Neural progenitor cell (in vitro differentiated cells): Measurements from ENCODE around the gene EEIG2.

Experiments
- EZH2phosphoT487 ChIP-seq: fragments of 200-600 bp; sonication (generic); IDR thresholded peaks from 2 replicates; pipeline ENCODE4 v1.6.1; 2017; ENCODE audit warnings: antibody characterized with exemption
- TF ChIP-seq, protein P1 (sequence below): fragments of 200-600 bp; sonication (generic); IDR thresholded peaks from 2 replicates; pipeline ENCODE4 v1.5.1; 2017; ENCODE audit warnings: antibody characterized with exemption, mild to moderate bottlenecking

DNA sequence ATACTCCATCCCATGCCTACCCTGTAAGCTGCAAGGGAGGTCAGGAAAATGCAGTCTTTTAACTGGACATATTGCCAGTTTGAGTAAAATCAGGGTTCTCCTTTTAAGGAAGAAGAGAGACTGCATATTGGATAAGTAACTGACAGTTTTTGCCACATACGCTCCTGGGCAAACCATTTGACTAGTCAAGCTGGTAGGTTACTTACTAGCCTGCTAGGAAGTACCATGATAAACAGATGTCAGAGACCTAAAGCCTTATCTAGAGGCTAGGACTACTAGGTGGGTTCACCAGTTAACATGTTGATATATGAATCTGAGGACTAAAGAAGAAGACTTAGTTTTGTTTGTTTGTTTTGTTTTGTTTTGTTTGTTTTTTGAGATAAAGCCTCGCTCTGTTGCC is 33.5 kb downstream of the EEIG2 start:
- TF ChIP-seq, protein P1, sequence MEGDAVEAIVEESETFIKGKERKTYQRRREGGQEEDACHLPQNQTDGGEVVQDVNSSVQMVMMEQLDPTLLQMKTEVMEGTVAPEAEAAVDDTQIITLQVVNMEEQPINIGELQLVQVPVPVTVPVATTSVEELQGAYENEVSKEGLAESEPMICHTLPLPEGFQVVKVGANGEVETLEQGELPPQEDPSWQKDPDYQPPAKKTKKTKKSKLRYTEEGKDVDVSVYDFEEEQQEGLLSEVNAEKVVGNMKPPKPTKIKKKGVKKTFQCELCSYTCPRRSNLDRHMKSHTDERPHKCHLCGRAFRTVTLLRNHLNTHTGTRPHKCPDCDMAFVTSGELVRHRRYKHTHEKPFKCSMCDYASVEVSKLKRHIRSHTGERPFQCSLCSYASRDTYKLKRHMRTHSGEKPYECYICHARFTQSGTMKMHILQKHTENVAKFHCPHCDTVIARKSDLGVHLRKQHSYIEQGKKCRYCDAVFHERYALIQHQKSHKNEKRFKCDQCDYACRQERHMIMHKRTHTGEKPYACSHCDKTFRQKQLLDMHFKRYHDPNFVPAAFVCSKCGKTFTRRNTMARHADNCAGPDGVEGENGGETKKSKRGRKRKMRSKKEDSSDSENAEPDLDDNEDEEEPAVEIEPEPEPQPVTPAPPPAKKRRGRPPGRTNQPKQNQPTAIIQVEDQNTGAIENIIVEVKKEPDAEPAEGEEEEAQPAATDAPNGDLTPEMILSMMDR = no peak
- TF ChIP-seq EZH2phosphoT487 = no peak
